Trophoblast cell (in vitro differentiated cells and primary cell): ENCODE results near the gene CFI.
A peak's percentile ranks its signal among the peaks of the same experiment; 100 is the strongest.

Experiments
- DNase-seq, 2 donors: peaks; one replicate each; pipeline ENCODE4 v3.0.0-alpha.2; 2016
- H2AFZ ChIP-seq: 2 replicates; pipeline ENCODE4 v1.6.1; 2013; ENCODE audit warnings: low read length, moderate library complexity, mild to moderate bottlenecking; ENCODE audit not compliant: insufficient read depth, poor library complexity
- H2AK5ac ChIP-seq: 2 replicates; pipeline ENCODE4 v1.6.1; 2013; ENCODE audit warnings: mild to moderate bottlenecking, low read length
- H2BK120ac ChIP-seq: 2 replicates; pipeline ENCODE4 v1.6.1; 2013; ENCODE audit warnings: low read length, mild to moderate bottlenecking, moderate library complexity; ENCODE audit not compliant: insufficient read depth, poor library complexity
- H2BK12ac ChIP-seq: 2 replicates; pipeline ENCODE4 v1.6.1; 2013; ENCODE audit warnings: mild to moderate bottlenecking, low read length, moderate library complexity
- H2BK5ac ChIP-seq: 2 replicates; pipeline ENCODE4 v1.6.1; 2013; ENCODE audit warnings: low read length, low read depth, moderate library complexity, mild to moderate bottlenecking; ENCODE audit not compliant: poor library complexity
- H3K14ac ChIP-seq: 2 replicates; pipeline ENCODE4 v1.6.1; 2013; ENCODE audit warnings: mild to moderate bottlenecking, low read length
- H3K18ac ChIP-seq: 2 replicates; pipeline ENCODE4 v1.6.1; 2013; ENCODE audit warnings: mild to moderate bottlenecking, low read length
- H3K23ac ChIP-seq: 2 replicates; pipeline ENCODE4 v1.6.1; 2013; ENCODE audit warnings: low read length
- H3K27ac ChIP-seq: 2 replicates; pipeline ENCODE4 v1.5.1; 2013; ENCODE audit warnings: low read depth, mild to moderate bottlenecking, inconsistent platforms, low read length, moderate library complexity
- H3K27me3 ChIP-seq: 2 replicates; pipeline ENCODE4 v1.6.1; 2013; ENCODE audit warnings: inconsistent platforms, mild to moderate bottlenecking, low read length, moderate library complexity; ENCODE audit not compliant: insufficient read depth
- H3K36me3 ChIP-seq, 2 experiments: 1 replicate in 1 of 2; 2 replicates in 1 of 2; pipeline ENCODE4 v1.6.1; 2013; ENCODE audit warnings: low read length in 2 of 2, mild to moderate bottlenecking in 2 of 2, moderate library complexity in 1 of 2; ENCODE audit not compliant: insufficient read depth in 2 of 2, control insufficient read depth in 1 of 2
- H3K4ac ChIP-seq: 2 replicates; pipeline ENCODE4 v1.6.1; 2013; ENCODE audit warnings: low read depth, mild to moderate bottlenecking, low read length, moderate library complexity
- H3K4me1 ChIP-seq, 2 experiments: 1 replicate in 1 of 2; 2 replicates in 1 of 2; pipeline ENCODE4 v1.6.1; 2013; ENCODE audit warnings: low read length in 2 of 2, mild to moderate bottlenecking in 2 of 2, moderate library complexity in 1 of 2; ENCODE audit not compliant: insufficient read depth in 2 of 2, control insufficient read depth in 1 of 2
- H3K4me2 ChIP-seq: 2 replicates; pipeline ENCODE4 v1.6.1; 2013; ENCODE audit warnings: inconsistent platforms, mild to moderate bottlenecking, low read length, moderate library complexity
- H3K4me3 ChIP-seq: 2 replicates; pipeline ENCODE4 v1.5.1; 2013; ENCODE audit warnings: mild to moderate bottlenecking, low read depth, low read length, inconsistent platforms
- H3K79me1 ChIP-seq: one replicate; pipeline ENCODE4 v1.6.1; 2013; ENCODE audit warnings: low read length
- H3K79me2 ChIP-seq: 2 replicates; pipeline ENCODE4 v1.6.1; 2013; ENCODE audit warnings: low read length, mild to moderate bottlenecking; ENCODE audit not compliant: control insufficient read depth, insufficient read depth, poor library complexity
- H3K9ac ChIP-seq: 2 replicates; pipeline ENCODE4 v1.6.1; 2013; ENCODE audit warnings: mild to moderate bottlenecking, low read length
- H3K9me3 ChIP-seq: 2 replicates; pipeline ENCODE4 v1.6.1; 2013; ENCODE audit warnings: low read depth, mild to moderate bottlenecking, control low read depth, inconsistent platforms, low read length; ENCODE audit not compliant: insufficient read depth
- H4K12ac ChIP-seq: 2 replicates; pipeline ENCODE4 v1.6.1; 2013; ENCODE audit warnings: low read depth, mild to moderate bottlenecking, low read length, moderate library complexity
- H4K8ac ChIP-seq: 2 replicates; pipeline ENCODE4 v1.6.1; 2013; ENCODE audit warnings: low read depth, mild to moderate bottlenecking, low read length, moderate library complexity
- H4K91ac ChIP-seq: one replicate; pipeline ENCODE4 v1.6.1; 2013; ENCODE audit warnings: low read depth, mild to moderate bottlenecking, low read length, moderate library complexity
- WGBS: extraction: QIAGEN DNeasy Blood & Tissue Kit; methylation state at CpG from one replicate; pipeline ENCODE4 v1.1.7; 2013; ENCODE audit warnings: missing lambda C conversion rate; ENCODE audit not compliant: insufficient read length, insufficient coverage; ENCODE audit errors: extremely low coverage; 5-methylcytosine and 5-hydroxymethylcytosine counted together

Gene CFI

DNA sequence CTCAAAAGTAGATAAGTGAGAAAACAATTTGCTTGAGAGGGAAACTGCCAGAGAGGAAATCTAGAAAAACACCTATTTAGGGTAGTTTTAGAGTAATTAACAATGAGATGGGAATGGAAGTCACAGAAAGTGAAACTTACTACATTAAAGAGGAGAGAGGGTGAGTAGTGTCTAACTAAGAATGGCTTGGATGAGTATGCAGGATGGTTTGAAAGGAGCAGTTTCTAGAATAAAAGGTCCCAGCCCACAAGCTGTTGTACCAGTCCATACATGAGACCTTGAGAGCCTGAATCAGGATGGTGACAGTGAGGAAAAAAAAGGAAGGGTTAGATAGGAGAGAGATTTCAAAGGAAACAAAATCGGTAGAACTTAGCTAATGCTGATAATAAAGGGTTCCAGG is 15.1 kb upstream of the CFI start:
- H2BK12ac ChIP-seq: no peak overlapping the region
- H3K9me3 ChIP-seq: no peaks in the 10 kb centered on the region
- no peak overlapping the region for H2BK120ac ChIP-seq
- no peak overlapping the region for H3K23ac ChIP-seq
- H3K27ac ChIP-seq: no peak overlapping the region
- no peaks in the 10 kb centered on the region for H3K4me1 ChIP-seq
- peaks cover 3 to 7% of the 10 kb centered on the region in 2 experiments for H3K36me3 ChIP-seq
- peak overlapping the region; percentile 96 for H3K4me2 ChIP-seq
- H3K27me3 ChIP-seq: no peaks in the 10 kb centered on the region
- no peak overlapping the region for H2AFZ ChIP-seq
- H4K8ac ChIP-seq: no peak overlapping the region
- no peak overlapping the region for H2BK5ac ChIP-seq
- no peak overlapping the region for H2AK5ac ChIP-seq
- H3K79me1 ChIP-seq: peaks cover 5% of the 10 kb centered on the region
- WGBS: no CpG with 5 or more reads among the region's 1 CpG
- H3K4ac ChIP-seq: no peak overlapping the region
- no peak overlapping the region for H4K91ac ChIP-seq
- H4K12ac ChIP-seq: no peak overlapping the region
- no peak for DNase-seq
- no peak overlapping the region for H3K4me3 ChIP-seq
- peaks cover 5% of the 10 kb centered on the region for H3K79me2 ChIP-seq
- H3K9ac ChIP-seq: no peak overlapping the region
- H3K18ac ChIP-seq: no peak overlapping the region
- no peak overlapping the region for H3K14ac ChIP-seq

DNA sequence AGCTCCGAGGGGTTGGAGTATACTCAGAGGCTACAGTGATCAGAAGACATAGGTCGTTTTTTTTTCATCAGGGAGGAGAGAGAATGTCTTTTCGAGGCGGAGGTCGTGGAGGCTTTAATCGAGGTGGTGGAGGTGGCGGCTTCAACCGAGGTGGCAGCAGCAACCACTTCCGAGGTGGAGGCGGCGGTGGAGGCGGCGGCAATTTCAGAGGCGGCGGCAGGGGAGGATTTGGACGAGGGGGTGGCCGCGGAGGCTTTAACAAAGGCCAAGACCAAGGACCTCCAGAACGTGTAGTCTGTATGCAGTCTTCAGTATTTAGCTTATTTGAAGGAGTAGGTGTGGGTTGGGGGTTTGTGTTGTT is 14.3 kb upstream of the CFI start:
- peak overlapping the region; percentile 75 for H4K12ac ChIP-seq
- H3K4ac ChIP-seq: peak overlapping the region; percentile 76
- H2BK120ac ChIP-seq: peak overlapping the region; percentile 74
- H3K27me3 ChIP-seq: no peaks in the 10 kb centered on the region
- peak overlapping the region; percentile 78 for H4K91ac ChIP-seq
- no CpG with 5 or more reads among the region's 19 CpGs for WGBS
- peak in 1 of 2 donors; percentile 27 for DNase-seq
- H3K4me2 ChIP-seq: peak overlapping the region; percentile 96
- peaks cover 5% of the 10 kb centered on the region for H3K79me2 ChIP-seq
- peak overlapping the region; percentile 21 for H2AK5ac ChIP-seq
- peak overlapping the region; percentile 71 for H3K18ac ChIP-seq
- peak overlapping the region; percentile 84 for H2AFZ ChIP-seq
- H3K27ac ChIP-seq: peak overlapping the region; percentile 80
- no peaks in the 10 kb centered on the region for H3K9me3 ChIP-seq
- H2BK5ac ChIP-seq: peak overlapping the region; percentile 71
- peak overlapping the region; percentile 73 for H3K9ac ChIP-seq
- no peak overlapping the region for H2BK12ac ChIP-seq
- no peaks in the 10 kb centered on the region for H3K4me1 ChIP-seq
- H4K8ac ChIP-seq: peak overlapping the region; percentile 88
- H3K4me3 ChIP-seq: peak overlapping the region; percentile 91
- H3K14ac ChIP-seq: peak overlapping the region; percentile 81
- H3K79me1 ChIP-seq: peaks cover 5% of the 10 kb centered on the region
- H3K36me3 ChIP-seq: peaks cover 3 to 7% of the 10 kb centered on the region in 2 experiments
- no peak overlapping the region for H3K23ac ChIP-seq

DNA sequence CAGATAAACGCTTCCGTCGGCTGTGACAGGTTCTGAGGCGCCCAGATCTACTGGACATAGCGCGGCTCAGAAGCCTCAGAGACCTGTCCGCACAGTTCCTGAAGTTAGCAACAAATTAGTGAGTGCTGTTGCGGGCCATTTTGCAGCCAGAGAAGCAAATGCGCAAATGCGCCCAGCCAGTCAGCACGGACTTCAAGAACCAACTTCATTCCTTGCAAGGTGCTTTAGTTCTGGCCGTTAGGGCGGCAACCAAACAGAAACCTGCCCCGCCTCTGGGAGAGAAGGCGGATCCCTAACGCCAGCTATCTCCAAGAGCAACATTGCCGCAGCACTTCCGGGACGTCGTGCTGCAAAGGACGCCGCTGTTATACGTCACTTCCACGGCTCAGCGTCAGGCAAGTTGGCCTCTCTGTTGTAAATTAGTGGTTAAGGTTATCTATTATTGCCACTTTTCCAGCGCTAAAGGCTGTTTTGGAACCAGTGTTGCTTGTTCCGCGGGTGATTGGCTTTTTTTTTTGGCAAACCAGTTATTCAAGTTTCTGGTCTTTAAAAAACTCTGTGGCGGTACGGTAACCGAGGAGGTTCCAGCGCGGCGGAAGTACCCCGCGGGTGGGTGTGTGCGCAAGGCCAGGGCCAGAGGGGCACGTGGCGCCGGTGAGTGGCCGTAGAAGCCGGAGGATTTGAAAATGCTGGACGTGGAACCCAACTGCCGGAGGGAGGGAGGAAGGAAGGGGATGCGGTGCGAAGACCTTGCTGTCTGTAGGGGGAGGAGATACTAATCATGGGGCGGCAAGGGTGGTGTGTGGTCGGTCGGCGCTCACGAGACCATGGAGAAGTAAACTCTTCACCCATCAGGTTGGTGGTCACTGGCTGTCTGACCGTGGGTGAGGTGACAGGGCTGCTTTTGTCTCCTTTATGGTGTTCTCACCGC is 13.6 kb upstream of the CFI start, which contains the start of gene GAR1:
GAR1 (plus strand) TSS at position 612 of the 931 bp plus-strand sequence. CDS start 403 bp downstream, outside the sequence.
- Histone ChIP-seq H4K12ac (peak within 1 kb of the TSS; percentile 75), H3K4me2 (peak within 1 kb of the TSS; percentile 96)
- DNase-seq: peak; percentile 92 to 94

DNA sequence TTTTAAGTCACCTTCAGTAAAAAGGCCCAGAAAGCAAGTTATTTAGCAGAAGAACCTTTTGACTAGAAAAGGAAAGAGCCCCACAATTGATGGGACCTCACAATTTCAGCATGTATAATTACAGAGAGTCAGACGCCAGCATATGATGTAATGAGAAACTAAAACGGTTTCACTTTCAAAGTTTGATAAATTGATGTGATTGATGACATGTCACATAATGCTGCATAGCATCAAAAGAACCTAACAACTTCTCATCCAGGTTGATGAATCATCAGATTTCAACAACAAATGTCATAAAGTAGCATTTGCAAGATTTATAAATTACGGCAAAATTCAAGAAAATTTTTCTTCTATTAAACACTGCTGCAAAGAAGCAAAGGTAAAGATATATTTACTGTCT is 9.9 kb upstream of the CFI start:
- Histone ChIP-seq H3K18ac (no peak overlapping the region), H3K9me3 (no peaks in the 10 kb centered on the region), H4K8ac (no peak overlapping the region), H3K14ac (no peak overlapping the region), H3K4me1 (no peaks in the 10 kb centered on the region), H3K27ac (no peak overlapping the region), H2BK12ac (no peak overlapping the region), H3K4me3 (no peak overlapping the region), H4K91ac (no peak overlapping the region), H2AFZ (no peak overlapping the region), H3K36me3 (no peaks in the 10 kb centered on the region), H2BK120ac (no peak overlapping the region), H3K23ac (no peak overlapping the region), H3K79me2 (peaks cover 5% of the 10 kb centered on the region), H3K27me3 (no peaks in the 10 kb centered on the region), H3K9ac (no peak overlapping the region), H3K4ac (no peak overlapping the region), H3K79me1 (peaks cover 5% of the 10 kb centered on the region), H2BK5ac (no peak overlapping the region), H3K4me2 (no peak overlapping the region), H4K12ac (no peak overlapping the region), H2AK5ac (no peak overlapping the region)
- DNase-seq: peak in 1 of 2 donors; percentile 7
- WGBS: no CpG with 5 or more reads among the region's 3 CpGs

More for the DNA sequence above, 13.6 kb upstream of the CFI start, which contains the start of gene GAR1:
- H4K91ac ChIP-seq: peak within 1 kb of the TSS; percentile 78
- H3K4ac ChIP-seq: peak within 1 kb of the TSS; percentile 76
- peak within 1 kb of the TSS; percentile 74 for H2BK120ac ChIP-seq
- no CpG with 5 or more reads among the region's 53 CpGs for WGBS
- peak within 1 kb of the TSS; percentile 73 for H3K9ac ChIP-seq
- H2BK12ac ChIP-seq: no peak within 1 kb of the TSS
- peak within 1 kb of the TSS; percentile 88 for H4K8ac ChIP-seq
- peaks cover 5% of the 10 kb centered on the region for H3K79me1 ChIP-seq
- H3K79me2 ChIP-seq: peaks cover 5% of the 10 kb centered on the region
- H2AK5ac ChIP-seq: peak within 1 kb of the TSS; percentile 21
- peak within 1 kb of the TSS; percentile 71 for H2BK5ac ChIP-seq
- H3K14ac ChIP-seq: peak within 1 kb of the TSS; percentile 81
- H3K4me3 ChIP-seq: peak within 1 kb of the TSS; percentile 91
- no peaks in the 10 kb centered on the region for H3K27me3 ChIP-seq
- H2AFZ ChIP-seq: peak within 1 kb of the TSS; percentile 95
- H3K4me1 ChIP-seq: no peaks in the 10 kb centered on the region
- H3K9me3 ChIP-seq: no peaks in the 10 kb centered on the region
- H3K36me3 ChIP-seq: peaks cover 3% of the 10 kb centered on the region in 2 experiments
- peak within 1 kb of the TSS; percentile 80 for H3K27ac ChIP-seq
- no peak within 1 kb of the TSS for H3K23ac ChIP-seq
- peak within 1 kb of the TSS; percentile 71 for H3K18ac ChIP-seq
